Ishikawa (cell line): ENCODE measurements around the gene EIF2AK3.

Experiments used
- CEBPB ChIP-seq: IDR thresholded peaks from 2 replicates; pipeline ENCODE4 v1.6.1; 2012
- CREB1 ChIP-seq: IDR thresholded peaks from 2 replicates; pipeline ENCODE4 v1.6.1; 2012; ENCODE audit warnings: low read depth
- EGR1 ChIP-seq: IDR thresholded peaks from 2 replicates; pipeline ENCODE4 v1.6.1; 2012
- EP300 ChIP-seq: IDR thresholded peaks from 2 replicates; pipeline ENCODE4 v1.6.1; 2012; ENCODE audit warnings: borderline replicate concordance
- FOXM1 ChIP-seq: IDR thresholded peaks from 2 replicates; pipeline ENCODE4 v1.6.1; 2012; ENCODE audit warnings: low read depth, borderline replicate concordance
- NFIC ChIP-seq: IDR thresholded peaks from 2 replicates; pipeline ENCODE4 v1.6.1; 2012
- RAD21 ChIP-seq: IDR thresholded peaks from 2 replicates; pipeline ENCODE4 v1.6.1; 2012; ENCODE audit warnings: low read depth
- TAF1 ChIP-seq: IDR thresholded peaks from 2 replicates; pipeline ENCODE4 v1.6.1; 2012; ENCODE audit warnings: low read depth, mild to moderate bottlenecking
- TCF12 ChIP-seq: IDR thresholded peaks from 2 replicates; pipeline ENCODE4 v1.6.1; 2012; ENCODE audit warnings: low read depth
- TEAD4 ChIP-seq: IDR thresholded peaks from 2 replicates; pipeline ENCODE4 v1.6.1; 2012
- USF1 ChIP-seq: IDR thresholded peaks from 2 replicates; pipeline ENCODE4 v1.6.1; 2012
- YY1 ChIP-seq: IDR thresholded peaks from 2 replicates; pipeline ENCODE4 v1.6.1; 2012; ENCODE audit warnings: low read depth
- ZBTB7A ChIP-seq: IDR thresholded peaks from 2 replicates; pipeline ENCODE4 v1.6.1; 2012; ENCODE audit warnings: low read depth
- TF ChIP-seq, protein P1 (sequence below): IDR thresholded peaks from 2 replicates; pipeline ENCODE4 v1.6.1; 2012; ENCODE audit warnings: low read depth, mild to moderate bottlenecking
- TF ChIP-seq, protein P2 (sequence below): IDR thresholded peaks from 2 replicates; pipeline ENCODE4 v1.6.1; 2012

The EIF2AK3 gene

GRCh38 chr2:88585969-88586368, 41.3 kb downstream of the EIF2AK3 start:
- TF ChIP-seq FOXM1 (no peak), TCF12 (no peak), RAD21 (no peak)
- TF ChIP-seq, protein P1, sequence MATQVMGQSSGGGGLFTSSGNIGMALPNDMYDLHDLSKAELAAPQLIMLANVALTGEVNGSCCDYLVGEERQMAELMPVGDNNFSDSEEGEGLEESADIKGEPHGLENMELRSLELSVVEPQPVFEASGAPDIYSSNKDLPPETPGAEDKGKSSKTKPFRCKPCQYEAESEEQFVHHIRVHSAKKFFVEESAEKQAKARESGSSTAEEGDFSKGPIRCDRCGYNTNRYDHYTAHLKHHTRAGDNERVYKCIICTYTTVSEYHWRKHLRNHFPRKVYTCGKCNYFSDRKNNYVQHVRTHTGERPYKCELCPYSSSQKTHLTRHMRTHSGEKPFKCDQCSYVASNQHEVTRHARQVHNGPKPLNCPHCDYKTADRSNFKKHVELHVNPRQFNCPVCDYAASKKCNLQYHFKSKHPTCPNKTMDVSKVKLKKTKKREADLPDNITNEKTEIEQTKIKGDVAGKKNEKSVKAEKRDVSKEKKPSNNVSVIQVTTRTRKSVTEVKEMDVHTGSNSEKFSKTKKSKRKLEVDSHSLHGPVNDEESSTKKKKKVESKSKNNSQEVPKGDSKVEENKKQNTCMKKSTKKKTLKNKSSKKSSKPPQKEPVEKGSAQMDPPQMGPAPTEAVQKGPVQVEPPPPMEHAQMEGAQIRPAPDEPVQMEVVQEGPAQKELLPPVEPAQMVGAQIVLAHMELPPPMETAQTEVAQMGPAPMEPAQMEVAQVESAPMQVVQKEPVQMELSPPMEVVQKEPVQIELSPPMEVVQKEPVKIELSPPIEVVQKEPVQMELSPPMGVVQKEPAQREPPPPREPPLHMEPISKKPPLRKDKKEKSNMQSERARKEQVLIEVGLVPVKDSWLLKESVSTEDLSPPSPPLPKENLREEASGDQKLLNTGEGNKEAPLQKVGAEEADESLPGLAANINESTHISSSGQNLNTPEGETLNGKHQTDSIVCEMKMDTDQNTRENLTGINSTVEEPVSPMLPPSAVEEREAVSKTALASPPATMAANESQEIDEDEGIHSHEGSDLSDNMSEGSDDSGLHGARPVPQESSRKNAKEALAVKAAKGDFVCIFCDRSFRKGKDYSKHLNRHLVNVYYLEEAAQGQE, result no peak

DNA sequence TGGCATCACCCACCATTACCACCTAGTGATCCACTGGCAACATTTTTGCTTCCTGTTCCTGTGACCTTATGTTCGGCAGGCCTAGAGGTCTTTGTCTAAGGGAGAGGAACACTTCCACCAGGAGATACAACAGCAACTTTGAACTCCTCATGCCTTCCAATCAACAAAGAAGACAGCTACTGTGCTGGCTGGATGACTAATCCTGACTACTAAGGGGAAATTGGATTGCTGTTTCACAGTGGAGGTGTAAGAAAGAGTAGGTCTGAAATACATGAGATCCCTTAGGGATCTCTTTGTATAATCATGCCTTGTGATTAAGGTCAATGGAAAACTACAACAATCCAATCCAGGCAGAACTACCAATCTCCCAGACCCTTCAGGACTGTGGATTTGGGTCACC, 45.2 kb downstream of the EIF2AK3 start:
- TF ChIP-seq USF1, result no peak
- no peak for TF ChIP-seq EP300
- TF ChIP-seq CREB1, result no peak
- no peak for TF ChIP-seq NFIC
- TF ChIP-seq YY1, result no peak
- TF ChIP-seq TEAD4, result no peak
- no peak for TF ChIP-seq TCF12
- TF ChIP-seq ZBTB7A, result no peak
- TF ChIP-seq EGR1, result no peak
- TF ChIP-seq RAD21, result no peak
- no peak for TF ChIP-seq FOXM1
- TF ChIP-seq, protein P2, sequence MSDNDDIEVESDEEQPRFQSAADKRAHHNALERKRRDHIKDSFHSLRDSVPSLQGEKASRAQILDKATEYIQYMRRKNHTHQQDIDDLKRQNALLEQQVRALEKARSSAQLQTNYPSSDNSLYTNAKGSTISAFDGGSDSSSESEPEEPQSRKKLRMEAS, result no peak
- TF ChIP-seq, protein P1, result no peak
- TF ChIP-seq TAF1, result no peak

DNA sequence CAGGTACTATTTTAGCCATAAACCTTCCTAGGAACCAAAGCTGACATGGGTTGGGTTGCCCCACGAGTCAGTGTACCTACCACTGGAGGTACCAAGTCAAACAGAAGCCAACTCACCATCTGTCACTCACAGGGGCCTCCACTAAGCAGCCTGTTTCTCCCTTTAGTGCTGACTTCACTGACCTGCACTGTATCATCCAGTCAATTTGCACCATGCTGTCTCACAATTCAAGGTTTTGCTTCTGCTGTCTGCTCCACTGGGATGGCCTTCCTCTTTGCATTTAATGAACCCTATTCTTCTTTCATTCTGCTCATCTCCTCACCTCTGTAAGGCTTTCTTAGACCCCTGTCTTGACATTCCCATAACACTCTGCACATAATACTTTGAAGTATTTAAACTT, 47.2 kb downstream of the EIF2AK3 start:
- TF ChIP-seq TCF12, result no peak
- no peak for TF ChIP-seq CREB1
- no peak for TF ChIP-seq EP300
- TF ChIP-seq RAD21, result no peak
- TF ChIP-seq EGR1, result no peak
- TF ChIP-seq YY1, result no peak
- TF ChIP-seq TAF1, result no peak

GRCh38 chr2:88575630-88576029, 51.6 kb downstream of the EIF2AK3 start:
- TF ChIP-seq YY1 (no peak), TEAD4 (no peak), FOXM1 (no peak), CEBPB (no peak), TCF12 (no peak), NFIC (no peak), TAF1 (no peak), RAD21 (no peak), EGR1 (no peak)
- TF ChIP-seq, protein P2, result no peak

DNA sequence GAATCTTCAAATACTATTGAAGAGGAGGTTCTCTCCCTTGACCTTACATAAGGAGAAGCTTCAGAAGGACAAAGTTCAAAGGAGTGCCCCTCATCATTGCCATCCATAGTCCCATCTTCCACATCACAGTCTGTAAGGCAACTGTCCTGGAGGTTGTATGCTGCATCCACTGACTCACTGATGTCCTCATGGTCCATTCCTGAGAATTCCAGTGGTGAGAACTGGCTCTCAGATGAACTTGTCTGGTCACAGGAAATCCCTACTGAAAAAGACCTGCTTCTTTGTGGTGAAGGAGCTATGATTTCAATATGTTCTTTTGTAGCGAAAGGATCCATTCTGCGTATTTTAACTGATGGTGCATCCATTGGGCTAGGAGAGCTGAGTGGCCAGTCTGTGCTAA, 52.2 kb downstream of the EIF2AK3 start:
- TF ChIP-seq, protein P2, result no peak
- TF ChIP-seq NFIC (no peak), TEAD4 (no peak), CEBPB (no peak), TAF1 (no peak), CREB1 (no peak), ZBTB7A (no peak), YY1 (no peak), RAD21 (no peak), FOXM1 (no peak), EGR1 (no peak), USF1 (no peak), TCF12 (no peak), EP300 (no peak)
- TF ChIP-seq, protein P1, result no peak
